LNCaP clone FGC (cell line): ENCODE measurements around the gene TLR8.
"Not testable (repeated sequence)": the region's sequence is repeated elsewhere in the genome, so short reads cannot be mapped to it uniquely, and the experiment has no call there.

Experiments used
- DNase-seq: peaks from one replicate; pipeline ENCODE4 v3.0.0-alpha.2; 2011; ENCODE audit warnings: low read depth
- H3K4me3 ChIP-seq: 2 replicates; pipeline ENCODE4 v1.5.1; 2011; ENCODE audit warnings: mild to moderate bottlenecking, low read depth, low read length, control low read depth
- CTCF ChIP-seq: IDR thresholded peaks from 2 replicates; pipeline ENCODE4 v1.5.1; 2012; ENCODE audit warnings: mild to moderate bottlenecking; ENCODE audit not compliant: control insufficient read depth, insufficient read depth; ENCODE audit errors: extremely low read depth

Gene TLR8

GRCh38 chrX:12921886-12922598 is 15.6 kb downstream of the TLR8 start:
- no peak for DNase-seq
- no peak overlapping the region for H3K4me3 ChIP-seq
- no peak for TF ChIP-seq CTCF

- H3K4me3 ChIP-seq: no peak overlapping the region
- DNase-seq: no peak
- TF ChIP-seq CTCF: no peak
These were observed 16.1 kb downstream of the TLR8 start for GRCh38 chrX:12922599-12922919.

- H3K4me3 ChIP-seq: no peak overlapping the region
- TF ChIP-seq CTCF: no peak
These were observed 23.3 kb downstream of the TLR8 start for GRCh38 chrX:12929701-12930100.

GRCh38 chrX:12930150-12930549 is 23.7 kb downstream of the TLR8 start:
- no peak for DNase-seq
- H3K4me3 ChIP-seq: no peak overlapping the region
- TF ChIP-seq CTCF: no peak

More at GRCh38 chrX:12929701-12930100, 23.3 kb downstream of the TLR8 start:
- DNase-seq: no peak

- no peak overlapping the region for H3K4me3 ChIP-seq
- DNase-seq: no peak
- no peak for TF ChIP-seq CTCF
These were observed 25.8 kb downstream of the TLR8 start for GRCh38 chrX:12932244-12932643.

- no peak for DNase-seq
- H3K4me3 ChIP-seq: no peak overlapping the region
- no peak for TF ChIP-seq CTCF
These were observed 28.4 kb downstream of the TLR8 start for GRCh38 chrX:12934850-12935249.

- TF ChIP-seq CTCF: no peak
- no peak for DNase-seq
- no peak overlapping the region for H3K4me3 ChIP-seq
These were observed 30.5 kb downstream of the TLR8 start for GRCh38 chrX:12936947-12937346.

GRCh38 chrX:12940471-12940870 is 34.1 kb downstream of the TLR8 start:
- not testable (repeated sequence) for DNase-seq, H3K4me3 ChIP-seq

GRCh38 chrX:12943592-12943991 is 37.2 kb downstream of the TLR8 start:
- not testable (repeated sequence) for DNase-seq, H3K4me3 ChIP-seq

GRCh38 chrX:12944452-12944851 is 38.0 kb downstream of the TLR8 start:
- not testable (repeated sequence) for H3K4me3 ChIP-seq, DNase-seq
